ENCODE measurements around the gene IMMP2L.
"Not testable (repeated sequence)": the region's sequence is repeated elsewhere in the genome, so short reads cannot be mapped to it uniquely, and the experiment has no call there.

The IMMP2L gene

GRCh38 chr7:111074071-111074747, 488.1 kb downstream of the IMMP2L start:
- no peaks in the 10 kb centered on the region for H3K36me3 Mint-ChIP-seq (ENCODE audit: low read depth)
- H3K27ac Mint-ChIP-seq, result no peak overlapping the region
- no peak for DNase-seq
- H3K4me3 Mint-ChIP-seq, result no peak overlapping the region
- H3K4me1 Mint-ChIP-seq, result peaks cover 4% of the 10 kb centered on the region
- TF ChIP-seq CTCF (IDR thresholded peaks at IDR 0.05), result no peak
- H3K27me3 Mint-ChIP-seq (ENCODE audit: low read depth, poor library complexity), result peaks cover 2% of the 10 kb centered on the region
- H3K9me3 Mint-ChIP-seq, result no peaks in the 10 kb centered on the region

DNA sequence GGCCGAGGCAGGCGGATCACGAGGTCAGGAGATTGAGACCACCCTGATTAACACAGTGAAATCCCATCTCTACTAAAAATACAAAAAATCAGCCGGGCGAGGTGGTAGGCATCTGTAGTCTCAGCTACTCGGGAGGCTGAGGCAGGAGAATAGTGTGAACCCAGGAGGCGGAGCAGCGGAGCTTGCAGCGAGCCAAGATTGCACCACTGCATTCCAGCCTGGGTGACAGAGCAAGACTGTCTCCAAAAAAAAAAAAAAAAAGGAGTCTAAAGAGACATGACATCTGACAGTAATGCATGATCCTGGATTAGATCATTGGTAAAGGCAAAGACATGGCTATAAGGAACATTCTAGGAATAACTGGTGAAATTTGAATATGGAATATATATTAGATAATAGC, 489.6 kb downstream of the IMMP2L start:
- DNase-seq; H3K4me3 Mint-ChIP-seq; H3K4me1 Mint-ChIP-seq; H3K36me3 Mint-ChIP-seq (ENCODE audit: low read depth); H3K27me3 Mint-ChIP-seq (ENCODE audit: low read depth, poor library complexity); H3K27ac Mint-ChIP-seq; H3K9me3 Mint-ChIP-seq: not testable (repeated sequence)

DNA sequence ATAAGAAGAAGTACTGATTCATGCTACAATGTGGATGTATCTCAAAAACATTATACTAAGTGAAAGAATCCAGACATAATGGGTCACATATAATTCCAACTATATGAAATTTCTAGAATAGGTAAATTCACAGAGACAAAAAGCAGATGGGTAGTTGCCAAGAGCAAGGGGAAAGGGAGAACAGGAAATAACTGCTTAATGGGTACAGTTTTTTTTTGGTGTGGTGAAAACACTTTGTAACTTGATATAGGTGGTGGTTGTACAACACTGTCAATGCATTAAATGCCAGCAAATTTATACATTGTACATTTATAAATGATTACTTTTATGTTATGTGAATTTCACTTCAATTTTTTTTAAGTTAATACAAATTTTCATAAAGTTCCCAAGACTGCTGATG, 490.7 kb downstream of the IMMP2L start:
- H3K9me3 Mint-ChIP-seq, result no peaks in the 10 kb centered on the region
- H3K4me1 Mint-ChIP-seq, result peaks cover 4% of the 10 kb centered on the region
- DNase-seq, result no peak
- no peak for TF ChIP-seq CTCF (IDR thresholded peaks at IDR 0.05)
- no peak overlapping the region for H3K4me3 Mint-ChIP-seq
- no peak overlapping the region for H3K27ac Mint-ChIP-seq
- H3K27me3 Mint-ChIP-seq (ENCODE audit: low read depth, poor library complexity), result peaks cover 2% of the 10 kb centered on the region
- H3K36me3 Mint-ChIP-seq (ENCODE audit: low read depth), result no peaks in the 10 kb centered on the region

DNA sequence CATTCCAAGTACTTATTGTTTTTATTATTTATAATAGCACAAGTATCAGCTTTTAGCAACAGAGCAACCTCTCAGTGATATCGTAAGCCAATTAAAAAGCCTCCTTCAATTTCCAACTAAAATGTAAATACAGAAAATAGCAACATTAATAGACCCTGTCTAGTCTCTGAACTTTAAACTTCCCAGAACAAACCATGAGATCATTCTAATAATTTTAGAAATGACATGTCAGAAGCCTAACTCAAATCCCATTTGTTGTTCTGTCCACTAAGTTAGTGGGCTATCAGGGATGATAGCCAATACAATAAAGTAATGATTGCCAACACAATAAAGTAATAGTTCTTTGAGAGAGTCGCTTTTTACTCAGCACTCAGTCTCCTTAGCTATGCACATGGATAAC, 493.7 kb downstream of the IMMP2L start:
- H3K4me3 Mint-ChIP-seq, result no peak overlapping the region
- TF ChIP-seq CTCF (IDR thresholded peaks at IDR 0.05), result no peak
- H3K36me3 Mint-ChIP-seq (ENCODE audit: low read depth), result peaks cover 15% of the 10 kb centered on the region
- peaks cover 4% of the 10 kb centered on the region for H3K4me1 Mint-ChIP-seq
- H3K9me3 Mint-ChIP-seq, result peaks cover 17% of the 10 kb centered on the region
- no peaks in the 10 kb centered on the region for H3K27me3 Mint-ChIP-seq (ENCODE audit: low read depth, poor library complexity)
- DNase-seq, result no peak
- no peak overlapping the region for H3K27ac Mint-ChIP-seq

- H3K27ac Mint-ChIP-seq, result no peak overlapping the region
- H3K27me3 Mint-ChIP-seq (ENCODE audit: low read depth, poor library complexity), result no peaks in the 10 kb centered on the region
- TF ChIP-seq CTCF (IDR thresholded peaks at IDR 0.05), result no peak
- H3K36me3 Mint-ChIP-seq (ENCODE audit: low read depth), result peaks cover 19% of the 10 kb centered on the region
- H3K4me3 Mint-ChIP-seq, result no peak overlapping the region
- DNase-seq, result no peak
- H3K4me1 Mint-ChIP-seq, result peaks cover 4% of the 10 kb centered on the region
- peaks cover 26% of the 10 kb centered on the region for H3K9me3 Mint-ChIP-seq
Measured at GRCh38 chr7:111067682-111068081, 494.6 kb downstream of the IMMP2L start.

- peaks cover 4% of the 10 kb centered on the region for H3K4me1 Mint-ChIP-seq
- peaks cover 23% of the 10 kb centered on the region for H3K36me3 Mint-ChIP-seq (ENCODE audit: low read depth)
- H3K27me3 Mint-ChIP-seq (ENCODE audit: low read depth, poor library complexity), result no peaks in the 10 kb centered on the region
- TF ChIP-seq CTCF (IDR thresholded peaks at IDR 0.05), result no peak
- no peak overlapping the region for H3K4me3 Mint-ChIP-seq
- peaks cover 31% of the 10 kb centered on the region for H3K9me3 Mint-ChIP-seq
- DNase-seq, result no peak
- H3K27ac Mint-ChIP-seq, result no peak overlapping the region
Measured at GRCh38 chr7:111067251-111067650, 495.0 kb downstream of the IMMP2L start.

Data from nephron progenitor cell (in vitro differentiated cells).